ENCODE measurements around the gene FAM117A. TPM values are rescaled to one million over a fixed set of nuclear protein-coding genes. Genes with fewer than 3 reads are reported as not detected.

The FAM117A gene
- total RNA-seq, 1 experiment from 2014 or later = 41.5 TPM

- ChIA-PET POLR2A (interaction anchor here (0.5 to 2.4 kb wide), 9 partner anchors 8 to 293 kb away, joined by 3 to 50 read pairs (median 6); partner anchors contain the start of genes FAM117A, KAT7 and PHB1), CTCF (interaction anchor here (0.5 to 3.8 kb wide), 23 partner anchors 8 to 299 kb away, joined by 3 to 36 read pairs (median 6); partner anchors contain the start of genes FAM117A, KAT7, NXPH3 and PHB1)
- H3K9me3 ChIP-seq = no peaks in the 10 kb centered on the region
- peaks cover 15% of the 10 kb centered on the region for H3K36me3 ChIP-seq (ENCODE audit: control insufficient read depth, insufficient read depth, low read length)
- Mint-ChIP-seq H3K4me1 (ENCODE audit: low read depth, unreplicated experiment) (peaks cover 28% of the 10 kb centered on the region), H3K36me3 (ENCODE audit: insufficient read depth, unreplicated experiment) (peaks cover 59% of the 10 kb centered on the region), H3K4me3 (ENCODE audit: unreplicated experiment) (peak overlapping the region; percentile 89), H3K27ac (ENCODE audit: unreplicated experiment) (peak overlapping the region; percentile 99), H3K27me3 (ENCODE audit: insufficient read depth, unreplicated experiment) (no peaks in the 10 kb centered on the region), H3K9me3 (ENCODE audit: unreplicated experiment) (no peaks in the 10 kb centered on the region)
- no peak for DNase-seq
- no TSS peak for BruUV-seq (replicated peaks)
- TF ChIP-seq, protein P1, sequence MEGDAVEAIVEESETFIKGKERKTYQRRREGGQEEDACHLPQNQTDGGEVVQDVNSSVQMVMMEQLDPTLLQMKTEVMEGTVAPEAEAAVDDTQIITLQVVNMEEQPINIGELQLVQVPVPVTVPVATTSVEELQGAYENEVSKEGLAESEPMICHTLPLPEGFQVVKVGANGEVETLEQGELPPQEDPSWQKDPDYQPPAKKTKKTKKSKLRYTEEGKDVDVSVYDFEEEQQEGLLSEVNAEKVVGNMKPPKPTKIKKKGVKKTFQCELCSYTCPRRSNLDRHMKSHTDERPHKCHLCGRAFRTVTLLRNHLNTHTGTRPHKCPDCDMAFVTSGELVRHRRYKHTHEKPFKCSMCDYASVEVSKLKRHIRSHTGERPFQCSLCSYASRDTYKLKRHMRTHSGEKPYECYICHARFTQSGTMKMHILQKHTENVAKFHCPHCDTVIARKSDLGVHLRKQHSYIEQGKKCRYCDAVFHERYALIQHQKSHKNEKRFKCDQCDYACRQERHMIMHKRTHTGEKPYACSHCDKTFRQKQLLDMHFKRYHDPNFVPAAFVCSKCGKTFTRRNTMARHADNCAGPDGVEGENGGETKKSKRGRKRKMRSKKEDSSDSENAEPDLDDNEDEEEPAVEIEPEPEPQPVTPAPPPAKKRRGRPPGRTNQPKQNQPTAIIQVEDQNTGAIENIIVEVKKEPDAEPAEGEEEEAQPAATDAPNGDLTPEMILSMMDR (IDR thresholded peaks at IDR 0.05; ENCODE audit: insufficient read depth in 1 of 2, low read depth in 1 of 2, low read length in 1 of 2, severe bottlenecking in 1 of 2, unreplicated experiment in 1 of 2) = no peak
- H3K4me3 ChIP-seq (ENCODE audit: low read depth, low read length) = peak overlapping the region; percentile 69
- no peaks in the 10 kb centered on the region for H3K27me3 ChIP-seq (replicated peaks; ENCODE audit: control insufficient read depth, insufficient read depth, low read length)
- peaks cover 8% of the 10 kb centered on the region for H3K4me1 ChIP-seq
- intact Hi-C loops (cut with micrococcal nuclease; ENCODE audit: unreplicated experiment) = no loop called here
Observed at GRCh38 chr17:49707246-49707607, 56.7 kb downstream of the FAM117A start.

DNA sequence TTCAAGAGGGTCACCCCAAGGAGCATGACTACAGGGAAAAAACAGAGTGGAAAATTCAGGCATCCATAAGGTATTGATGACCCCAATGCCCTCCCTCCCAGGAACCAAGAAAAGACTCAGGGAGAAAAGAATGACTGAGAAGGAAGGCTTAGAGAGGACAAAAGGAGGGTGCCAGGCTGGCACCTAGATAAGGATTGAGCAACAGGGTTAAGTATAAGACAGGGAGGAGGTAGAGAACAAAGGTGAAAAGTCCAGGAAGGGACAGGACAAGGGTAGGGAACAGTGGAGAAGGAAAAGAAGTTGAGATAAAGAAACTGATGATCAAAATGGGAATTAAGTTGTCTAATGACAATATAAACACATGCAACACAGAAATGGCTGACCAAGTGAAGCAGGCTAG, 58.7 kb downstream of the FAM117A start:
- TF ChIP-seq, protein P1 (IDR thresholded peaks at IDR 0.05; ENCODE audit: insufficient read depth in 1 of 2, low read depth in 1 of 2, low read length in 1 of 2, severe bottlenecking in 1 of 2, unreplicated experiment in 1 of 2) = no peak
- no peak overlapping the region for H3K27ac Mint-ChIP-seq (ENCODE audit: unreplicated experiment)
- H3K4me3 Mint-ChIP-seq (ENCODE audit: unreplicated experiment) = peak overlapping the region; percentile 89
- ChIA-PET POLR2A (no interaction called here), CTCF (interaction anchor here (2.2 to 2.8 kb wide), 3 partner anchors 10 to 137 kb away, joined by 7 to 19 read pairs (median 19); no protein-coding TSS in a partner anchor)
- no TSS peak for BruUV-seq (replicated peaks)
- Histone ChIP-seq H3K4me1 (peaks cover 8% of the 10 kb centered on the region), H3K9me3 (no peaks in the 10 kb centered on the region), H3K4me3 (ENCODE audit: low read depth, low read length) (no peak overlapping the region), H3K36me3 (ENCODE audit: control insufficient read depth, insufficient read depth, low read length) (peaks cover 20% of the 10 kb centered on the region), H3K27me3 (replicated peaks; ENCODE audit: control insufficient read depth, insufficient read depth, low read length) (no peaks in the 10 kb centered on the region)
- DNase-seq = no peak
- no peaks in the 10 kb centered on the region for H3K27me3 Mint-ChIP-seq (ENCODE audit: insufficient read depth, unreplicated experiment)
- H3K4me1 Mint-ChIP-seq (ENCODE audit: low read depth, unreplicated experiment) = peaks cover 28% of the 10 kb centered on the region
- peaks cover 75% of the 10 kb centered on the region for H3K36me3 Mint-ChIP-seq (ENCODE audit: insufficient read depth, unreplicated experiment)
- H3K9me3 Mint-ChIP-seq (ENCODE audit: unreplicated experiment) = no peaks in the 10 kb centered on the region
- intact Hi-C loops (cut with micrococcal nuclease; ENCODE audit: unreplicated experiment) = no loop called here

GRCh38 chr17:49703557-49704277, 60.2 kb downstream of the FAM117A start:
- no TSS peak for BruUV-seq (replicated peaks)
- ChIA-PET POLR2A (interaction anchor here (0.8 to 1.1 kb wide), 3 partner anchors 60 to 146 kb away, joined by 3 to 6 read pairs (median 3); partner anchors contain the start of gene FAM117A), CTCF (interaction anchor here (0.6 to 2.8 kb wide), 18 partner anchors 8 to 289 kb away, joined by 3 to 22 read pairs (median 4); partner anchors contain the start of genes FAM117A, NXPH3 and PHB1)
- H3K4me3 Mint-ChIP-seq (ENCODE audit: unreplicated experiment) = no peak overlapping the region
- H3K27me3 ChIP-seq (replicated peaks; ENCODE audit: control insufficient read depth, insufficient read depth, low read length) = no peaks in the 10 kb centered on the region
- peaks cover 34% of the 10 kb centered on the region for H3K4me1 Mint-ChIP-seq (ENCODE audit: low read depth, unreplicated experiment)
- intact Hi-C loops (cut with micrococcal nuclease; ENCODE audit: unreplicated experiment) = loop anchor here (1.0 kb wide), 1 partner anchor 135 kb away; no protein-coding TSS in a partner anchor
- H3K4me1 ChIP-seq = peaks cover 8% of the 10 kb centered on the region
- H3K36me3 ChIP-seq (ENCODE audit: control insufficient read depth, insufficient read depth, low read length) = peaks cover 20% of the 10 kb centered on the region
- H3K9me3 Mint-ChIP-seq (ENCODE audit: unreplicated experiment) = no peaks in the 10 kb centered on the region
- no peaks in the 10 kb centered on the region for H3K9me3 ChIP-seq
- DNase-seq = peak; percentile 78 to 83
- peaks cover 84% of the 10 kb centered on the region for H3K36me3 Mint-ChIP-seq (ENCODE audit: insufficient read depth, unreplicated experiment)
- H3K27ac Mint-ChIP-seq (ENCODE audit: unreplicated experiment) = no peak overlapping the region
- H3K4me3 ChIP-seq (ENCODE audit: low read depth, low read length) = no peak overlapping the region
- H3K27me3 Mint-ChIP-seq (ENCODE audit: insufficient read depth, unreplicated experiment) = no peaks in the 10 kb centered on the region
- TF ChIP-seq, protein P1 (IDR thresholded peaks at IDR 0.05; ENCODE audit: insufficient read depth in 1 of 2, low read depth in 1 of 2, low read length in 1 of 2, severe bottlenecking in 1 of 2, unreplicated experiment in 1 of 2) = peak; percentile 87 to 93

Measured in Caco-2 (cell line).